Activated CD4-positive, alpha-beta T cell treated with anti-CD3 and anti-CD28 coated beads for 4 hours (primary cell): Measurements from ENCODE around the gene FKBP6.
"Not testable (repeated sequence)": the region's sequence is repeated elsewhere in the genome, so short reads cannot be mapped to it uniquely, and the experiment has no call there.

Experiments used
- DNase-seq, 2 donors: peaks; one replicate each; pipeline ENCODE4 v3.0.0-alpha.2; 2020

Gene FKBP6

GRCh38 chr7:73358590-73359275 lies 30.8 kb downstream of the FKBP6 start:
- DNase-seq = no peak

- DNase-seq = no peak
Measured at GRCh38 chr7:73359306-73359705, 31.3 kb downstream of the FKBP6 start.

DNA sequence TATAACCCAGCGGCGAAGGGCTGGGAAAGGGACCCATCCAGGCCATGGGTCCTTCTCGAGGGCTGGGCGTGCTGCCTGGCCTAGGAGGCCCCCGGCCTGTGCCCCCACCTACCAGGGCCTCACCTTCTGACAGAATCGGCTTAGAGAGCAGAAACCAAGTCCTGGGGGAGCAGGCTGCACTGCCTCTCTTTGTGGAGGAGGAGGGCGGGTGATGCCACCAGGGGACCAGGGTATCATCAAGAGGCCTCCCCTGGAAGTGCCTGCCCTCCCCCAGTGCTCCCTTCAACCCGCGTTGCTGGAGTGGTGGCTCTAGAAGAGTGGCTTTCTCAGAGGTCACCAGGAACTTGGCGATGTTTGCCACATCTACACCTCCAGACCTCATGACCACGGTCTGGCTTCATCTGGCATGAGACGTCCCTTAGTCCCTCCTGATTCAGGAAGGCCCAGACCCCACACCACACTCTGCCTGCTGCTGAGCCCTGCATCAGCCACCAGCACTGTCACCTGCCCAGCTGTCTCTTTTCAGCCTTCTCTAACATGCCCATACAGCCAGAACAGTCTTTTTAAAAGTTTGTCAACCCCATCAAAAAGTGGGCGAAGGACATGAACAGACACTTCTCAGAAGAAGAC lies 31.9 kb downstream of the FKBP6 start:
- DNase-seq = no peak

GRCh38 chr7:73360590-73360989 lies 32.6 kb downstream of the FKBP6 start:
- not testable (repeated sequence) for DNase-seq

DNA sequence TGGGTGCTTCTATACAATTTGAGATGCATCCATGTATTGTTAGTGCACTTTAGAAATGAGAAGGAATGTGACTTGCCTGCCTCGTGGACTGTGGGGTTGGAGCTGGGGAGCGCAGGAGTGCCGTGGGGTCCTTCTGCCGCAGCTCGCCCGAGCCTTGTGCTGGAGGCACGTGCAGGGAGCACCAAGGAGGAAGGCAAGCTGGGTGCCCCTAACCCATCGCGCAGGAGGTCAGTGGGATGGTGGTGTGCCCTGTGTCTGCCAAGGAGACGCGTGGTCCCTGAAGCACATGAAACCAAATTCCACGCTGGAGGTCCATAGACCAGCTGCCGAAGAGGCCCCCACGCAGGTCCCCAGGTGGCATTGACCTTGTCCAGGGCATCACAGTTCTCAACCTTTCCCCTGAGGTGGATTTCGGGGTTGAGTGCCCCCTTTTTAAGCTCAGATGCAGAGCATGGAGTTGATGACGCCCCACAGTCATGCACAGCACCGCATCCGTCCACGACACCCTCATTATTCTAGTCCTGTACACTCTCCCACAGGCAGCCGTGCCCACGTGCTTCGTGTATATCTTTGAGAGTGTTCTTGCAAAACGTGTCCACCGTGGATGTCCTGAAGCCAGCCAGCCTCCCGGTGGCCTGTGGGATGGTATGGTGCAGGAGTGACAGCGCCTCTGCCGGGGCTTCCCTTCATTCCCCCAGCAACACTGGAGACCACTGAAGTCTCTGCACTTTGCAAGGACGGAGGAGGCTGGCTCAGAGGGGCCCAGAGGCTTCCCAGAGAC lies 35.5 kb downstream of the FKBP6 start:
- DNase-seq = no peak

GRCh38 chr7:73364006-73364728 lies 36.2 kb downstream of the FKBP6 start:
- DNase-seq = no peak

GRCh38 chr7:73366127-73366526 lies 38.2 kb downstream of the FKBP6 start:
- DNase-seq = no peak

- no peak for DNase-seq
Measured at GRCh38 chr7:73366990-73367389, 39.0 kb downstream of the FKBP6 start.

DNA sequence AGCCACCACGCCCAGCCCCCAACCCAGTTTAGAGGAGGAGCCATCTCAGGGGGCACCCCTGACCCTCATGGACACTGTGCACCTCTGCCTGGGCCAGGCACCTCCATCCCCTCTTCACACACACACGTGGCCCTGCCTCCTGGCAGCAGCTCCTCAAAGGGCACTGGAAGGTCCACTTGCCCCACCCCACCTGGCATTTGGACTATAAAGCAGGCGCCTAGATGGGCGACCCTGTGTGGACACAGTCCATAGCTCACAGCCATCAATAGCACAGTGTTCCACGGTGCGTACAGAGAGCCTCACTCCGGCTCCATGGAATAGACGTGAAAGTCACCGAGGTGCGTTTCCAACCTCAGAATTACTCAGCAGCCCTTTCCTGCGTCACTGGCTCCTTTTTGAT lies 41.0 kb downstream of the FKBP6 start:
- DNase-seq = no peak

GRCh38 chr7:73369622-73370021 lies 41.7 kb downstream of the FKBP6 start:
- no peak for DNase-seq

DNA sequence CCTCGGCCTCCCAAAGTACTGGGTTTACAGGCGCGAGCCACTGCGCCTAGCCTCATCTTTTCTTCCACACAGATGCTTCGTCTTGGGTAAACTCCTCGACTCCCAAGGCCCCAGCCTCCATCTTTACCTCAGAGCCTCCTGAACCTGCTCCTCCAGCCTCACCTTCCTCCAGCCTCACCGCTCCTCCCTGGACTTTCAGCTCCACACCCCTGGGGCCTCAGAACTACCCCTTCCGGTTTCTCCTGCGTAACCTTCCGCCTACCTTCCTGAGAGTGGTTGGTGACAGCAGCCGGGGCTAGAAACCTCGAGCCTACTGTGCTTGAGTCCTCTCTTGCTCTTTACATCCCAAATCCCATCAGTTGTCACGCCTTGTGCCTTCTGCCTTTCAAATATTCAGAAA lies 45.8 kb downstream of the FKBP6 start:
- DNase-seq = no peak

GRCh38 chr7:73376262-73376661 lies 48.3 kb downstream of the FKBP6 start:
- DNase-seq = not testable (repeated sequence)

GRCh38 chr7:73376671-73377412 lies 48.9 kb downstream of the FKBP6 start:
- DNase-seq = no peak

- not testable (repeated sequence) for DNase-seq
Measured at GRCh38 chr7:73377413-73378200, 49.6 kb downstream of the FKBP6 start.

GRCh38 chr7:73382934-73383503 lies 55.1 kb downstream of the FKBP6 start:
- DNase-seq = no peak

DNA sequence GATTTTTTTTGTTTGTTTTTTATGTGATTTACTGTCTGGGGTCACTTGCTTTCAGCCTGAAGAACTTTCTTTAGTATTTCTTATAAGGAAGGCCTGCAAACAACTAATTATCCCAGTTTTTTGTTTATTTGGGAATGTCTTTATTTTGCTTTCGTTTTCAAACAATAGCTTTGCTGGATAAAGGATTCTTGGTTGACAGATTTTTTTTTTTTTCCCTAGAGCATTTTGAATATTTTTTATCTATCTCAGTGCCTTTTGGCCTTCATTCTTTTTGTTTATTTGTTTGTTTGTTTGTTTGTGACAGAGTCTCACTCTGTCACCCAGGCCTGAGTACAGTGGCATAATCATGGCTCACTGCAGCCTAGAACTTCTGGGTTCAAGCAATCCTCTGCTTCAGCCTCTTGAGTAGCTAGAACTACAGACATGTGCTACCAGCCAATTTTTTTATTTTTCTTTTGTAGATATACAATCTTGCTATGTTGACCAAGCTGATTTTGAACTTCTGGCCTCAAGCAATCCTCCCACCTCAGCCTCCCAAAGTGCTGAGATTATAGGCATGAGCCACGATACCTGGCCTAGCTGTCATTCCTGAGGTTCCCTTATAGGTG lies 59.4 kb downstream of the FKBP6 start:
- no peak for DNase-seq

DNA sequence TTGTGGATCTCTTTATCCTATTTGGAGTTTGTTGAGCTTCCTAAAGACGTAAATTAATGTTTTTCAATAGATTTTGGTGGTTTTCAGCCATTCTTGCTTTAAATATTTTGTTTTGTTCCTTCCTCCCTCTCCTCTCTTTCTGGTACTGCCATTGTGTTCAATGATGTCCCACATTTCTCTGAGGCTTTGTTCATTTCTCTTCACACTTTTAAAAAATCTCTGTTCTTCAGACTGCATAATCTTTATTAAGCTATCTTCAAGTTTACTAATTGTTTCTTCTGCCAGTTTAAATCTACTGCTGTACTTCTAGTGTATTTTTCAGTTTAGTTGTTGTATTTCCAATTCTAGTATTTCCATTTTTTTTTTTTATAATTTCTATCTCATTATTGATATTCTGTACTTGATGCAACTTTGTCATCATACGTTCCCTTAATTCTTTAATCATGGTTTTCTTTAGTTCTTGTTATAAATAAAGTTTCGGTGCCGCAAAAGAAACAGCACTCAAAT lies 60.0 kb downstream of the FKBP6 start:
- no peak for DNase-seq

DNA sequence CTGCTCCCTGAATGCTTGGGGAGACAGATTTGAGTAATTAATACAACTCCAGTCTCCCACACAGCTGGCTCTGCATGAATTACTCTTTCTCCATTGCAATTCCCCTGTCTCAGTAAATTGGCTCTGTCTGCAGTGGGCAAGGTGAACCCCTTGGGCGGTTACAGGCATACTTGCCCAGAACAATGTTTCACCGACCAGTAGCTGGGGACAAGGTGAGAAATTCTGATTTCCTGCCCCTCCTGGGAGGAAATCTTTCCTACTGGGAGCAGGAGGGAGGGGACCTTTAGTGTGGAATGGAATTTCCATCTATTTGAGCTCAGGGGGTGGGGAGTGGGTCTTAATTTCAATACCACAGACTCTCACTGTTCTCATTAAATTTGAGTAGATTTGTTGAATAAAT lies 63.4 kb downstream of the FKBP6 start:
- DNase-seq = no peak

- no peak for DNase-seq
Measured at GRCh38 chr7:73394422-73394821, 66.5 kb downstream of the FKBP6 start.
